B cell (primary cell): ENCODE results near the gene CHST2. TPM values are rescaled to one million over a fixed set of nuclear protein-coding genes. Genes with fewer than 3 reads are reported as not detected.

Experiments used
- ATAC-seq: fragments of 200-7000 bp; cut with Tn5 transposase; one replicate; pipeline ENCODE4 v1.10.0; 2021; ENCODE audit warnings: low read depth, mild to moderate bottlenecking, moderate number of reproducible peaks, moderate library complexity
- CTCF ChIA-PET: fragments of 350-600 bp; sonication (Branson Sonifier 250); formaldehyde crosslinking; loops from one replicate; lab custom pipeline; 2021; ENCODE audit warnings: antibody characterized with exemption, inconsistent platforms; lab: Charles Lee
- POLR2A ChIA-PET: fragments of 350-600 bp; sonication (Branson Sonifier 250); formaldehyde crosslinking; loops from one replicate; lab custom pipeline; 2021; ENCODE audit warnings: antibody characterized with exemption; lab: Charles Lee
- DNase-seq: peaks from one replicate; pipeline ENCODE4 v3.0.0; 2013
- H2AFZ ChIP-seq: 2 replicates; pipeline ENCODE4 v1.6.1; 2012; ENCODE audit warnings: mild to moderate bottlenecking, low read depth, low read length; ENCODE audit not compliant: insufficient read depth, poor library complexity, severe bottlenecking
- H3K27ac ChIP-seq, 2 donors: 1 replicate in 1 of 2; 2 replicates in 1 of 2; pipeline ENCODE4 v1.5.1; 2012 to 2013; ENCODE audit warnings: low read length in 2 of 2, mild to moderate bottlenecking in 2 of 2, moderate library complexity in 1 of 2
- H3K27me3 ChIP-seq, 4 experiments: fragments of 200-600 bp in 1 of 4; sonication (generic) in 1 of 4; replicated peaks in 1 of 4; 1 replicate in 2 of 4; 2 replicates in 2 of 4; pipeline versions ENCODE4 v1.6.1 to v1.7.0; 2013 to 2016; ENCODE audit warnings: low read length in 3 of 4, mild to moderate bottlenecking in 2 of 4, mixed read lengths in 1 of 4, moderate library complexity in 1 of 4; ENCODE audit not compliant: insufficient read depth in 4 of 4, control insufficient read depth in 3 of 4; ENCODE audit errors: control extremely low read depth in 1 of 4
- H3K36me3 ChIP-seq, 2 experiments: replicated peaks in 1 of 2; 1 replicate in 1 of 2; 2 replicates in 1 of 2; pipeline versions ENCODE4 v1.6.1 to v1.7.1; 2013; ENCODE audit warnings: low read length in 1 of 2; ENCODE audit not compliant: insufficient read depth in 2 of 2, control insufficient read depth in 1 of 2; ENCODE audit errors: control extremely low read depth in 1 of 2, extremely low read depth in 1 of 2
- H3K4me1 ChIP-seq, 2 donors: fragments of 200-600 bp in 1 of 2; sonication (generic) in 1 of 2; 1 replicate in 1 of 2; 2 replicates in 1 of 2; pipeline versions ENCODE4 v1.5.1 to v1.6.1; 2013 to 2017; ENCODE audit warnings: low read length in 2 of 2; ENCODE audit not compliant: control insufficient read depth in 2 of 2, insufficient read depth in 2 of 2
- H3K4me2 ChIP-seq: replicated peaks from 2 replicates; pipeline ENCODE3; 2012; ENCODE audit warnings: mild to moderate bottlenecking, low read depth, low read length; ENCODE audit not compliant: poor library complexity, severe bottlenecking
- H3K4me3 ChIP-seq, 5 experiments: fragments of 200-600 bp in 1 of 5; sonication (generic) in 1 of 5; 1 replicate in 3 of 5; 2 replicates in 2 of 5; pipeline versions ENCODE4 v1.5.1 to v1.7.0; 2011 to 2016; ENCODE audit warnings: low read length in 4 of 5, mild to moderate bottlenecking in 4 of 5, low read depth in 2 of 5, control low read depth in 1 of 5, moderate library complexity in 1 of 5; ENCODE audit not compliant: insufficient read depth in 1 of 5; ENCODE audit errors: control extremely low read depth in 1 of 5, extremely low read depth in 1 of 5
- H3K79me2 ChIP-seq: fragments of 200-600 bp; sonication (generic); one replicate; pipeline ENCODE4 v1.6.0; 2016; ENCODE audit warnings: low read length; ENCODE audit not compliant: control insufficient read depth, insufficient read depth
- H3K9ac ChIP-seq: fragments of 200-600 bp; sonication (generic); 2 replicates; pipeline ENCODE4 v1.6.1; 2017; ENCODE audit warnings: mild to moderate bottlenecking, low read length, moderate library complexity
- H3K9me3 ChIP-seq, 3 donors: one replicate each; pipeline versions ENCODE4 v1.6.1 to v1.7.1; 2013; ENCODE audit warnings: low read length in 2 of 3; ENCODE audit not compliant: control insufficient read depth in 2 of 3, insufficient read depth in 1 of 3; ENCODE audit errors: control extremely low read depth in 1 of 3
- H4K20me1 ChIP-seq: 2 replicates; pipeline ENCODE4 v1.6.0; 2012; ENCODE audit warnings: mild to moderate bottlenecking, low read length; ENCODE audit not compliant: insufficient read depth, control insufficient read depth, poor library complexity, severe bottlenecking
- H3K27ac Mint-ChIP-seq: one replicate; pipeline ENCODE4 v1.8.0; 2021; ENCODE audit warnings: mixed read lengths
- H3K27me3 Mint-ChIP-seq: one replicate; pipeline ENCODE4 v1.8.0; 2021; ENCODE audit warnings: mixed read lengths
- H3K4me1 Mint-ChIP-seq: one replicate; pipeline ENCODE4 v1.8.0; 2021; ENCODE audit warnings: mixed read lengths
- H3K4me3 Mint-ChIP-seq: one replicate; pipeline ENCODE4 v1.8.0; 2021; ENCODE audit warnings: mixed read lengths
- H3K9me3 Mint-ChIP-seq: one replicate; pipeline ENCODE4 v1.8.0; 2022; ENCODE audit warnings: mixed read lengths; ENCODE audit not compliant: insufficient read depth
- EZH2 ChIP-seq: IDR thresholded peaks from 2 replicates; pipeline ENCODE4 v1.6.1; 2012; ENCODE audit warnings: borderline replicate concordance, low read depth, mild to moderate bottlenecking, moderate library complexity, low read length; ENCODE audit not compliant: insufficient read depth, poor library complexity, severe bottlenecking
- WGBS: methylation state at CpG from one replicate; pipeline ENCODE4 v1.1.5; 2013; ENCODE audit warnings: missing lambda C conversion rate; ENCODE audit not compliant: insufficient coverage; 5-methylcytosine and 5-hydroxymethylcytosine counted together
- intact Hi-C: fragments of 100-400 bp; cut with micrococcal nuclease; formaldehyde crosslinking; loops from one replicate; pipeline ENCODE4 v1.10.0; 2022
- polyA plus RNA-seq: library from polyadenylated mRNA; depleted of rRNA; stranded (reverse); fragments of >200 nt; gene quantifications from 2 replicates; pipeline ENCODE4 v1.2.3, GENCODE V29; 2012
- total RNA-seq, 2 donors: library from RNA; stranded (reverse); fragments of 120-200 nt in 1 of 2; gene quantifications; 1 replicate in 1 of 2; 2 replicates in 1 of 2; pipeline versions ENCODE4 v1.2.3 to v1.2.4, GENCODE V29; 2013 to 2022
- TF ChIP-seq, protein P1 (sequence below): fragments of 200-600 bp; IDR thresholded peaks from one replicate; pipeline ENCODE4 v1.8.0; 2022; ENCODE audit warnings: antibody characterized with exemption, mild to moderate bottlenecking

CHST2 gene
- total and polyA plus RNA-seq, 2 donors (not counting 1 experiment from before 2014, with no cell fraction given) = 5.2 to 25.0 TPM

DNA sequence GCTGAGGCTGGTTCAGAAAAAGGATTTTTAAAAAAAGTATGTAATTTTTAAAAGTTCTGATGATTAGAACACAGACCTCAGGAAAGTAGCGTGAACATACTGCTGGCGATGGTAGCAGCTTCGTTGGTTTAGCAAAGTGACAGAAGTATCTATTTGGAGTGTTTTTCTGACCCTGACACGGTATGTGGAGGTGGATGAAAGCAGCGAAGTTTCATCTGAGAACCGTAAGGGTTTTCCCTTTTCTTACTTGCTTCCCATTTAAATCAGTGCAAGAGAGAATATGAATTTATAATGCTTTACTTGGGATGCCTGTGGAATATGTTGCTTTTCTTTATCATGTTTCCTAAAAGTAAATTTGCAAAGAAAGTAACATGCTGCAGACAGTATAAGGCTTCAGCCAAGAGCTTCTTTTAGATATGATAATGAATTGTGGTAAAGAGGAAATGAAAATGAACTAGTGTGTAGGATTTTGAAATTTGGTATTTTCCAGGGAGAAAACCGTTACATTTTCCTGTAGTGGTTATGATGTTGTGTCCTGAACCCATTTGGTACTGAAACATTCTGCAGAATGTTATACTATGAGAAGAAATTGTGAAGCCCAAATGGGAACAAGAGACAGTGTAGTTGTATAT is 3.9 kb downstream of the CHST2 start:
- Mint-ChIP-seq H3K9me3 (no peaks in the 10 kb centered on the region), H3K27me3 (no peaks in the 10 kb centered on the region), H3K4me3 (peak overlapping the region; percentile 81), H3K4me1 (peaks cover 44% of the 10 kb centered on the region), H3K27ac (peak overlapping the region; percentile 60)
- WGBS = 12% methylated on average over 4 of the region's 7 CpGs
- DNase-seq = peak; percentile 40
- peak overlapping the region; percentile 51 for H3K9ac ChIP-seq
- H3K4me2 ChIP-seq = peak overlapping the region; percentile 96
- H3K27me3 ChIP-seq = no peaks in the 10 kb centered on the region
- peaks cover 25 to 31% of the 10 kb centered on the region in 2 donors for H3K4me1 ChIP-seq
- TF ChIP-seq, protein P1, sequence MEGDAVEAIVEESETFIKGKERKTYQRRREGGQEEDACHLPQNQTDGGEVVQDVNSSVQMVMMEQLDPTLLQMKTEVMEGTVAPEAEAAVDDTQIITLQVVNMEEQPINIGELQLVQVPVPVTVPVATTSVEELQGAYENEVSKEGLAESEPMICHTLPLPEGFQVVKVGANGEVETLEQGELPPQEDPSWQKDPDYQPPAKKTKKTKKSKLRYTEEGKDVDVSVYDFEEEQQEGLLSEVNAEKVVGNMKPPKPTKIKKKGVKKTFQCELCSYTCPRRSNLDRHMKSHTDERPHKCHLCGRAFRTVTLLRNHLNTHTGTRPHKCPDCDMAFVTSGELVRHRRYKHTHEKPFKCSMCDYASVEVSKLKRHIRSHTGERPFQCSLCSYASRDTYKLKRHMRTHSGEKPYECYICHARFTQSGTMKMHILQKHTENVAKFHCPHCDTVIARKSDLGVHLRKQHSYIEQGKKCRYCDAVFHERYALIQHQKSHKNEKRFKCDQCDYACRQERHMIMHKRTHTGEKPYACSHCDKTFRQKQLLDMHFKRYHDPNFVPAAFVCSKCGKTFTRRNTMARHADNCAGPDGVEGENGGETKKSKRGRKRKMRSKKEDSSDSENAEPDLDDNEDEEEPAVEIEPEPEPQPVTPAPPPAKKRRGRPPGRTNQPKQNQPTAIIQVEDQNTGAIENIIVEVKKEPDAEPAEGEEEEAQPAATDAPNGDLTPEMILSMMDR = no peak
- TF ChIP-seq EZH2 = no peak
- ATAC-seq = no peak
- intact Hi-C loops = loop anchor here (1.0 to 5.0 kb wide), 3 partner anchors 57 to 546 kb away; partner anchors contain the start of gene ATR
- ChIA-PET CTCF (interaction anchor here (0.6 to 1.9 kb wide), 3 partner anchors 35 to 551 kb away, joined by 5 to 6 read pairs (median 5); no protein-coding TSS in a partner anchor), POLR2A (no interaction called here)
- peak overlapping the region; percentile 42 to 72 for H3K27ac ChIP-seq
- peak overlapping the region; percentile 6 to 53 (median 38) for H3K4me3 ChIP-seq
- peaks cover 6% of the 10 kb centered on the region for H3K79me2 ChIP-seq
- peaks cover 0 to 8% (median 0%) of the 10 kb centered on the region in 3 donors for H3K9me3 ChIP-seq
- peak overlapping the region; percentile 34 for H2AFZ ChIP-seq
- no peaks in the 10 kb centered on the region for H4K20me1 ChIP-seq
- H3K36me3 ChIP-seq = no peaks in the 10 kb centered on the region
